Measurements from ENCODE around the gene TM7SF2. TPM values are rescaled to one million over a fixed set of nuclear protein-coding genes. Genes with fewer than 3 reads are reported as not detected.

Gene TM7SF2
- total and polyA plus RNA-seq, 8 donors, result 7.6 to 118 (median 41.5) TPM

DNA sequence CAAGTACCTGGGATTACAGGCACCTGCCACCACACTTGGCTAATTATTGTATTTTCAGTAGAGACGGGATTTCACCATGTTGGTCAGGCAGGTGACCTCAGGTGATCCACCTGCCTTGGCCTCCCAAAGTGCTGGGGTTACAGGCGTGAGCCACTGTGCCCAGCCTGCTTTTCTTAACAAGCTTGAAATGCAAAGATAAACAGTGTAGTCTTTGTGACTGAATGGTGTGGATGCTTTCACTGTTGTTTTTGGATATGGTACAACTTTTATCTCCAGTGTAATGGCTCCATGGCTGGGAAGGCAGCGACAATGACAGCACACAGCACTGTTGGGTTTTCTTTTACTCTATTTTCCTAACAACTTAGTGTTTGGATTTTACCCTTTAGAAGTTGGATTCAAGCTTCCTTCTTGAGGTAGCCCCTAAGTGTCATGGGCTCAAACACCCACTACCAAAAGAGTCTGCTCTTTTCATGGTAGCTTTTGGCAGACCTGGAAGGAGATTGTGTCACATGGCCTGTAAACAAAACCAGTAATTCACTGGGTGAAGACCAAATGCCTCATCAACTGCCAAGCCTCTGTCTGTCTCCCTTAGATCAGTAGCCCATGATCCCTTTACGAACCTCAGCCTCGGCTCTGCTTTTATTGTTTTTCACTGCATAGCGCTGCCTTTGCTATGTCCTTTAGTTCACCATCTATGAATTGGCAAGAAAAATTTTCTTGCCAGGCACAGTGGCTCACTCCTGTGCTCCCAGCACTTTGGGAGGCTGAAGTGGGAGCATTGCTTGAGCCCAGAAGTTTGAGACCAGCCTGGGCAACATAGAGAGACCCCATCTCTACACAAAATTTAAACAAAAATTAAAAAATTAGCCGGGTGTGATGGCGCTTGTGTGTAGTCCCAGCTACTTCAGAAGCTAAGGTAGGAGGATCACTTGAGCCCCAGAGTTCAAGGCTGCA lies 9.3 kb upstream of the TM7SF2 start:
- H3K4me1 ChIP-seq, result peaks cover 10 to 69% (median 44%) of the 10 kb centered on the region in 4 donors
- no peak overlapping the region for H3K4me3 ChIP-seq
- intact Hi-C loops (cut with DNase I; ENCODE audit: low total_unique reads), result no loop called here
- WGBS, 5 donors, result 60 to 74% (median 63%) methylated on average over 8 of the region's 8 CpGs
- H3K36me3 ChIP-seq, result peaks cover 0 to 45% (median 38%) of the 10 kb centered on the region in 4 donors
- no peaks in the 10 kb centered on the region for H3K27me3 ChIP-seq
- peak in 1 of 2 donors; percentile 68 for DNase-seq
- H3K27ac ChIP-seq, result peak overlapping the region; percentile 28 to 78 (median 64)
- TF ChIP-seq POLR2AphosphoS5 (IDR thresholded peaks at IDR 0.05) (peak in 2 of 3 donors; percentile 11 to 65), POLR2A (IDR thresholded peaks at IDR 0.05) (no peak), EP300 (IDR thresholded peaks at IDR 0.05) (no peak)
- TF ChIP-seq, protein P1, sequence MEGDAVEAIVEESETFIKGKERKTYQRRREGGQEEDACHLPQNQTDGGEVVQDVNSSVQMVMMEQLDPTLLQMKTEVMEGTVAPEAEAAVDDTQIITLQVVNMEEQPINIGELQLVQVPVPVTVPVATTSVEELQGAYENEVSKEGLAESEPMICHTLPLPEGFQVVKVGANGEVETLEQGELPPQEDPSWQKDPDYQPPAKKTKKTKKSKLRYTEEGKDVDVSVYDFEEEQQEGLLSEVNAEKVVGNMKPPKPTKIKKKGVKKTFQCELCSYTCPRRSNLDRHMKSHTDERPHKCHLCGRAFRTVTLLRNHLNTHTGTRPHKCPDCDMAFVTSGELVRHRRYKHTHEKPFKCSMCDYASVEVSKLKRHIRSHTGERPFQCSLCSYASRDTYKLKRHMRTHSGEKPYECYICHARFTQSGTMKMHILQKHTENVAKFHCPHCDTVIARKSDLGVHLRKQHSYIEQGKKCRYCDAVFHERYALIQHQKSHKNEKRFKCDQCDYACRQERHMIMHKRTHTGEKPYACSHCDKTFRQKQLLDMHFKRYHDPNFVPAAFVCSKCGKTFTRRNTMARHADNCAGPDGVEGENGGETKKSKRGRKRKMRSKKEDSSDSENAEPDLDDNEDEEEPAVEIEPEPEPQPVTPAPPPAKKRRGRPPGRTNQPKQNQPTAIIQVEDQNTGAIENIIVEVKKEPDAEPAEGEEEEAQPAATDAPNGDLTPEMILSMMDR (IDR thresholded peaks at IDR 0.05), result no peak
- H3K9me3 ChIP-seq, result no peaks in the 10 kb centered on the region

DNA sequence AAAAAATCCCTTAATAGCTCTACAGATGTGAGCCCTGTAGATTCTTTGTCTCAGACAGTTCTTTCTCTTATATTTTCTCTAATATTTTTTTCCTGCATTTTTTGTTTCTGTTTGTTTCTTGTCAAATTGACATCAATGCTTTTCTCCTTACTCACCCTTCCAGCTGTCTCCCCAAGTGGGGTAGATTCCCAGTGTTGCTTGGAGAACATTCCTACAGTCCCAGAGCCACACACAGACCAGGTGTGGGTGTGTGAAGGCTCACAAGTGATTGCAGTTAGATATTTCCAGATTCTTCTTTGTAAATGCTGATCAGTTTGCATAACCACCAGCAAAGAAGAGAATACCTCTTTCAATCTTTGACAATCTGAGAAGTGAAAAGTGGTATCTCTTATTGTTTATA lies 8.2 kb upstream of the TM7SF2 start:
- Histone ChIP-seq H3K9me3 (no peaks in the 10 kb centered on the region), H3K4me1 (peaks cover 10 to 61% (median 45%) of the 10 kb centered on the region in 4 donors), H3K4me3 (no peak overlapping the region), H3K36me3 (peaks cover 10 to 49% (median 41%) of the 10 kb centered on the region in 4 donors), H3K27ac (peak overlapping the region in 4 of 5 donors; percentile 24 to 73 (median 65)), H3K27me3 (no peaks in the 10 kb centered on the region)
- TF ChIP-seq, protein P1 (IDR thresholded peaks at IDR 0.05), result no peak
- TF ChIP-seq POLR2AphosphoS5 (IDR thresholded peaks at IDR 0.05) (no peak), POLR2A (IDR thresholded peaks at IDR 0.05) (no peak), EP300 (IDR thresholded peaks at IDR 0.05) (no peak)
- intact Hi-C loops (cut with DNase I; ENCODE audit: low total_unique reads), result no loop called here
- no peak for DNase-seq

DNA sequence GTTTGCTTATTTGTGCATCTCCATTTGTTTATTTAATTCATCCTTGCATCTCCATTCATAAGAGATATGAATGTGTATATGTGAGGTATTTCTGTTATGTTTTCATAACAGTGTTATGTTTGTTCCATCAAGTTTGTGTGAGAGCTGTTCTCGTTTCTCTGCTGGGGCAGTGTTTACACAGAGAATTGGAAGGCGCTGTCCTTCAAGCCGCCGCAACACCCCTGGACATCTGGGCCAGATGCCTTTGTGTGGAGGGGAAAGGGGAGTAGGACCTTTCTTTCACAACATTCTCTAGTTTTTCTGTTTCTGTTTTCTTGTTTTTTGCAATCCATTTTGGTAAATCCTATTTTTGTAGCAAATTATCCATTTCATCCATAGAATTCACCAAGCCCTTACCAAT lies 7.0 kb upstream of the TM7SF2 start:
- intact Hi-C loops (cut with DNase I; ENCODE audit: low total_unique reads), result no loop called here
- Histone ChIP-seq H3K27ac (peak overlapping the region in 2 of 5 donors; percentile 64 to 66), H3K4me3 (no peak overlapping the region), H3K4me1 (peaks cover 10 to 64% (median 46%) of the 10 kb centered on the region in 4 donors), H3K9me3 (no peaks in the 10 kb centered on the region), H3K27me3 (no peaks in the 10 kb centered on the region), H3K36me3 (peaks cover 21 to 54% (median 43%) of the 10 kb centered on the region in 4 donors)
- TF ChIP-seq POLR2AphosphoS5 (IDR thresholded peaks at IDR 0.05) (no peak), POLR2A (IDR thresholded peaks at IDR 0.05) (no peak)
- TF ChIP-seq, protein P1 (IDR thresholded peaks at IDR 0.05), result no peak
- no peak for DNase-seq
- WGBS, 5 donors, result 35 to 64% (median 52%) methylated on average over 4 of the region's 4 CpGs

DNA sequence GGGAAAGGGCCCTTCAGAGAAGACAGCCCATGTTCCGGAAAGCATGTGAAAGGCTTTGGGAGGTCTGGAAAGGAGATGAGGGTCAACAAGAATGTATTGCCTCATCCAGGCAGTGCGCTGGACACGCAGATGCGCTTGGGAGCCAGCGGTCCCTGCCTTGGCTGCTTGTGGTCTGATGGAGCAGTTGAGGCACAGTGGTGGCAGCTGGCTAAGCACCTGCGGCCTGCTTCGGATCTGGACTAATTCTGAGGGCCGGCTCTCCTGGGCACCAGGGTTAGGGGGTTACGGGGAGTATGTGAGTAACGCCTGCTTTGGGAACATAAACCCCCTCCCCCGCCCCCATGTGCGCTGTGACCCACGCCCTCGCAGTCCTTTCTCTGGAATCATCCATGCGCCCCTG lies 4.6 kb upstream of the TM7SF2 start:
- H3K27ac ChIP-seq, result no peak overlapping the region
- H3K4me1 ChIP-seq, result peaks cover 26 to 72% (median 61%) of the 10 kb centered on the region in 4 donors
- H3K4me3 ChIP-seq, result no peak overlapping the region
- TF ChIP-seq, protein P1 (IDR thresholded peaks at IDR 0.05), result no peak
- TF ChIP-seq POLR2A (IDR thresholded peaks at IDR 0.05), result no peak
- no peak for TF ChIP-seq POLR2AphosphoS5 (IDR thresholded peaks at IDR 0.05)
- no peak for TF ChIP-seq EP300 (IDR thresholded peaks at IDR 0.05)
- intact Hi-C loops (cut with DNase I; ENCODE audit: low total_unique reads), result no loop called here
- 91 to 98% (median 92%) methylated on average over 12 to 15 of the region's 15 CpGs for whole genome bisulfite sequencing, 5 donors
- H3K36me3 ChIP-seq, result peaks cover 24 to 51% (median 45%) of the 10 kb centered on the region in 4 donors
- no peaks in the 10 kb centered on the region for H3K27me3 ChIP-seq
- no peak for DNase-seq
- H3K9me3 ChIP-seq, result no peaks in the 10 kb centered on the region
